WI38 (cell line): ENCODE results near the gene LGALS3.

Source experiments
- H3K4me3 ChIP-seq: 2 replicates; pipeline ENCODE4 v1.5.1; 2011; ENCODE audit warnings: low read depth, mild to moderate bottlenecking, control low read depth, low read length
- CTCF ChIP-seq: IDR thresholded peaks from 2 replicates; pipeline ENCODE4 v1.5.1; 2012; ENCODE audit warnings: low read depth, mild to moderate bottlenecking, control low read depth, low read length

Gene LGALS3

GRCh38 chr14:55131370-55132137 is 2.5 kb downstream of the LGALS3 start:
- H3K4me3 ChIP-seq, result peak overlapping the region; percentile 91
- no peak for TF ChIP-seq CTCF

- 0 out of 2 replicates have a peak, but pooled peaks have one; percentile 6 for TF ChIP-seq CTCF
- H3K4me3 ChIP-seq, result no peak overlapping the region
Measured at GRCh38 chr14:55133416-55133815, 4.4 kb downstream of the LGALS3 start.

GRCh38 chr14:55136241-55136640 is 7.2 kb downstream of the LGALS3 start:
- no peak overlapping the region for H3K4me3 ChIP-seq
- TF ChIP-seq CTCF, result no peak

- TF ChIP-seq CTCF, result 0 out of 2 replicates have a peak, but pooled peaks have one; percentile 3
- H3K4me3 ChIP-seq, result peak overlapping the region; percentile 35; the same call in 1 of the 2 replicates
Measured at GRCh38 chr14:55136885-55137786, 8.1 kb downstream of the LGALS3 start.

GRCh38 chr14:55138091-55138490 is 9.0 kb downstream of the LGALS3 start:
- TF ChIP-seq CTCF, result peak; percentile 35; the same call in 1 of the 2 replicates
- no peak overlapping the region; the same call in 1 of the 2 replicates for H3K4me3 ChIP-seq

GRCh38 chr14:55139141-55139540 is 10.1 kb downstream of the LGALS3 start:
- TF ChIP-seq CTCF, result no peak
- H3K4me3 ChIP-seq, result no peak overlapping the region
